SK-N-SH (cell line): ENCODE measurements around the gene SRRM1.

ENCODE experiments used
- CTCF ChIP-seq: fragments of 200-600 bp; sonication (generic); IDR thresholded peaks from 2 replicates; pipeline ENCODE4 v1.6.1; 2017; ENCODE audit warnings: antibody characterized with exemption, mild to moderate bottlenecking, moderate library complexity
- EP300 ChIP-seq, 2 experiments: IDR thresholded peaks; 2 replicates each; pipeline versions ENCODE4 v1.4.0 to v1.6.1; 2012; ENCODE audit warnings: borderline replicate concordance in 1 of 2, low read depth in 1 of 2, low read length in 1 of 2
- JUND ChIP-seq: IDR thresholded peaks from 2 replicates; pipeline ENCODE4 v1.4.0; 2012
- RFX5 ChIP-seq: IDR thresholded peaks from 2 replicates; pipeline ENCODE4 v1.6.1; 2012; ENCODE audit warnings: mild to moderate bottlenecking, improper control_type of control experiment, low read length
- TAF1 ChIP-seq: IDR thresholded peaks from 2 replicates; pipeline ENCODE4 v1.6.1; 2012; ENCODE audit warnings: low read depth, mild to moderate bottlenecking, low read length, moderate library complexity, borderline replicate concordance

GRCh38 chr1:24688621-24689195, 45.6 kb downstream of the SRRM1 start:
- TF ChIP-seq RFX5 (no peak), CTCF (peak; percentile 88), JUND (no peak), EP300 (IDR thresholded peaks at IDR 0.05; ENCODE audit: borderline replicate concordance in 1 of 2, low read depth in 1 of 2, low read length in 1 of 2) (no peak), TAF1 (no peak)
